GM23248 (cell line): Measurements from ENCODE around the gene RBMS3.

Experiments
- EZH2 ChIP-seq: fragments of 200-600 bp; sonication (generic); IDR thresholded peaks from 2 replicates; pipeline ENCODE4 v1.6.1; 2018; ENCODE audit warnings: antibody characterized with exemption, mild to moderate bottlenecking; ENCODE audit not compliant: insufficient read depth, poor library complexity, severe bottlenecking
- EZH2phosphoT487 ChIP-seq: fragments of 200-600 bp; sonication (generic); IDR thresholded peaks from 2 replicates; pipeline ENCODE4 v1.6.1; 2018; ENCODE audit warnings: antibody characterized with exemption, moderate library complexity, mild to moderate bottlenecking, low read depth; ENCODE audit not compliant: insufficient read depth

DNA sequence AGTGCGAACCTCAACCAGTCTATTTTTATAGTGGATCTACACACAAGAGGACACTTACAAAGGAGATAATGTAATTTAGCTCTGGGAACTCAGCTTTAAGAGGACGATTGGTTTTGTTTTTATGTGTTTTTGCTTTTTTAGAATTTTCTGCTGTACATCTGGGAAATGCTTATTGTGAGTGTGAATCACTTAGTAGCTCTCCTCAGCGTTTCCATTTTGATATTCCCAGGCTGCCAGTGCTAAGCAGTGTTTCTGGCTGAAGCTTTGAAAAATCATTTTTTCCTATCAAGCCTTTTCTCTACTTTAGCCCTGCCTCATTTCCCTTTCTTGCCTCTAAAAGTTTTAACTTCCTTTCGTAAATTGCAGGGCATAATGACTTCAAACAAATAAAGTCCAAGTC is 117.9 kb downstream of the RBMS3 start:
- TF ChIP-seq EZH2: no peak
- TF ChIP-seq EZH2phosphoT487: no peak
